NCI-H128 (cell line): ENCODE data around the gene NHSL2.

ENCODE experiments used
- DNase-seq: peaks from one replicate; lab custom pipeline; 2025; ENCODE audit not compliant: unreplicated experiment; lab: John Stamatoyannopoulos, UW

The NHSL2 gene

GRCh38 chrX:72060921-72061490, 150.4 kb downstream of the NHSL2 start:
- DNase-seq, result no peak

GRCh38 chrX:72062916-72063315, 152.3 kb downstream of the NHSL2 start:
- DNase-seq, result no peak

GRCh38 chrX:72069350-72070160, 158.9 kb downstream of the NHSL2 start:
- DNase-seq, result no peak

- DNase-seq, result no peak
These were observed 160.6 kb downstream of the NHSL2 start for GRCh38 chrX:72071213-72071612.

- DNase-seq, result no peak
These were observed 163.0 kb downstream of the NHSL2 start for GRCh38 chrX:72073633-72074032.

- DNase-seq, result no peak
These were observed 167.8 kb downstream of the NHSL2 start for GRCh38 chrX:72078411-72078810.

- no peak for DNase-seq
These were observed 169.0 kb downstream of the NHSL2 start for GRCh38 chrX:72079607-72080006.

- no peak for DNase-seq
These were observed 169.5 kb downstream of the NHSL2 start for GRCh38 chrX:72080150-72080549.

- DNase-seq, result no peak
These were observed 170.2 kb downstream of the NHSL2 start for GRCh38 chrX:72080800-72081199.

- no peak for DNase-seq
These were observed 171.1 kb downstream of the NHSL2 start for GRCh38 chrX:72081605-72082320.

- DNase-seq, result no peak
These were observed 172.6 kb downstream of the NHSL2 start for GRCh38 chrX:72083291-72083690.

- no peak for DNase-seq
These were observed 173.5 kb downstream of the NHSL2 start for GRCh38 chrX:72084114-72084513.

- no peak for DNase-seq
These were observed 176.3 kb downstream of the NHSL2 start for GRCh38 chrX:72086995-72087394.

- no peak for DNase-seq
These were observed 178.1 kb downstream of the NHSL2 start for GRCh38 chrX:72088761-72089160.

- DNase-seq, result no peak
These were observed 178.6 kb downstream of the NHSL2 start for GRCh38 chrX:72089254-72089653.

GRCh38 chrX:72094894-72095293, 184.2 kb downstream of the NHSL2 start:
- no peak for DNase-seq

- DNase-seq, result no peak
These were observed 184.7 kb downstream of the NHSL2 start for GRCh38 chrX:72095370-72095769.

- no peak for DNase-seq
These were observed 186.5 kb downstream of the NHSL2 start for GRCh38 chrX:72097098-72097497.

- no peak for DNase-seq
These were observed 189.6 kb downstream of the NHSL2 start for GRCh38 chrX:72100051-72100755.

- DNase-seq, result no peak
These were observed 190.2 kb downstream of the NHSL2 start for GRCh38 chrX:72100824-72101351.

- DNase-seq, result no peak
These were observed 191.0 kb downstream of the NHSL2 start for GRCh38 chrX:72101597-72102037.
